Panc1 (cell line): ENCODE data around the gene INMT. TPM values are rescaled to one million over a fixed set of nuclear protein-coding genes. Genes with fewer than 3 reads are reported as not detected.

Experiments
- ATAC-seq: fragments of 200-7000 bp; cut with Tn5 transposase; 2 replicates; pipeline ENCODE4 v1.9.1; 2020; ENCODE audit warnings: mild to moderate bottlenecking, moderate library complexity
- BruUV-seq: library from RNA; stranded (reverse); fragments of 400-500 nt; replicated peaks from 2 replicates; lab custom pipeline; 2021; lab: Mats Ljungman, UMichigan
- CTCF ChIA-PET: fragments of 300-600 bp; sonication (Branson Sonifier 250); formaldehyde crosslinking; loops from one replicate; lab custom pipeline; 2022; ENCODE audit warnings: antibody characterized with exemption; lab: Charles Lee
- POLR2A ChIA-PET: fragments of 300-600 bp; sonication (Branson Sonifier 250); formaldehyde crosslinking; loops from one replicate; lab custom pipeline; 2022; ENCODE audit warnings: antibody characterized with exemption; lab: Charles Lee
- DNase-seq: peaks from one replicate; pipeline ENCODE4 v3.0.0-alpha.2; 2010; ENCODE audit warnings: low read depth, low spot score
- H3K27ac ChIP-seq: 2 replicates; pipeline ENCODE4 v1.5.1; 2011; ENCODE audit warnings: mild to moderate bottlenecking, low read length, inconsistent platforms
- H3K27me3 ChIP-seq: fragments of 200-500 bp; sonication (Bioruptor generic); 2 replicates; pipeline ENCODE4 v1.6.0; 2014; ENCODE audit warnings: low read length, inconsistent platforms; ENCODE audit not compliant: control insufficient read depth, insufficient read depth
- H3K36me3 ChIP-seq: fragments of 200-500 bp; sonication (Bioruptor generic); 2 replicates; pipeline ENCODE4 v1.5.1; 2014; ENCODE audit warnings: inconsistent platforms, mild to moderate bottlenecking, low read length, moderate library complexity; ENCODE audit not compliant: control insufficient read depth, insufficient read depth
- H3K4me1 ChIP-seq: 2 replicates; pipeline ENCODE4 v1.5.1; 2011; ENCODE audit warnings: inconsistent platforms, mild to moderate bottlenecking, low read length, moderate library complexity; ENCODE audit not compliant: control insufficient read depth, insufficient read depth
- H3K4me3 ChIP-seq, 2 experiments: 2 replicates each; pipeline ENCODE4 v1.5.1; 2011 to 2012; ENCODE audit warnings: low read depth in 2 of 2, low read length in 2 of 2, mild to moderate bottlenecking in 2 of 2, inconsistent platforms in 1 of 2, moderate library complexity in 1 of 2
- H3K9me3 ChIP-seq: fragments of 200-500 bp; sonication (Bioruptor generic); 2 replicates; pipeline ENCODE4 v1.5.1; 2014; ENCODE audit warnings: low read depth, mild to moderate bottlenecking, inconsistent platforms, low read length, moderate library complexity; ENCODE audit not compliant: control insufficient read depth, insufficient read depth
- POLR2AphosphoS5 ChIP-seq: IDR thresholded peaks from 2 replicates; pipeline ENCODE4 v1.6.1; 2012; ENCODE audit warnings: mild to moderate bottlenecking, low read depth, low read length, moderate library complexity
- REST ChIP-seq, 2 experiments: IDR thresholded peaks; 2 replicates each; pipeline ENCODE4 v1.6.1; 2011 to 2012; ENCODE audit warnings: low read depth in 2 of 2, control low read depth in 1 of 2, low read length in 1 of 2, mild to moderate bottlenecking in 1 of 2, moderate library complexity in 1 of 2; ENCODE audit not compliant: insufficient read depth in 1 of 2
- SIN3A ChIP-seq: IDR thresholded peaks from 2 replicates; pipeline ENCODE4 v1.6.1; 2012; ENCODE audit warnings: low read depth, mild to moderate bottlenecking, low read length, moderate library complexity, borderline replicate concordance; ENCODE audit not compliant: insufficient read depth
- TCF7L2 ChIP-seq: IDR thresholded peaks from 2 replicates; pipeline ENCODE4 v1.6.1; 2011; ENCODE audit warnings: mild to moderate bottlenecking, low read depth, low read length, inconsistent platforms
- in situ Hi-C: cut with HindIII; loops from 2 replicates; pipeline ENCODE4 v1.10.0; 2016; ENCODE audit warnings: low sequenced_read_pairs, low pct_unique_long_range_greater_than_20kb
- intact Hi-C: fragments of 100-400 bp; cut with micrococcal nuclease; formaldehyde crosslinking; loops from one replicate; pipeline ENCODE4 v1.10.0; 2022; ENCODE audit not compliant: unreplicated experiment
- total RNA-seq: library from RNA; stranded (reverse); gene quantifications from one replicate; pipeline ENCODE4 v1.2.1, GENCODE V29; 2021; ENCODE audit not compliant: unreplicated experiment
- TF ChIP-seq, protein P1 (sequence below): fragments of 450-650 bp; IDR thresholded peaks from 2 replicates; pipeline ENCODE4 v1.5.1; 2017; ENCODE audit warnings: mild to moderate bottlenecking

Gene INMT
- total RNA-seq, 1 experiment from 2014 or later, result 0.13 TPM

GRCh38 chr7:30785786-30786185, 33.9 kb downstream of the INMT start:
- CTCF ChIA-PET, result no interaction called here
- ATAC-seq, result no peak
- TF ChIP-seq, protein P1, sequence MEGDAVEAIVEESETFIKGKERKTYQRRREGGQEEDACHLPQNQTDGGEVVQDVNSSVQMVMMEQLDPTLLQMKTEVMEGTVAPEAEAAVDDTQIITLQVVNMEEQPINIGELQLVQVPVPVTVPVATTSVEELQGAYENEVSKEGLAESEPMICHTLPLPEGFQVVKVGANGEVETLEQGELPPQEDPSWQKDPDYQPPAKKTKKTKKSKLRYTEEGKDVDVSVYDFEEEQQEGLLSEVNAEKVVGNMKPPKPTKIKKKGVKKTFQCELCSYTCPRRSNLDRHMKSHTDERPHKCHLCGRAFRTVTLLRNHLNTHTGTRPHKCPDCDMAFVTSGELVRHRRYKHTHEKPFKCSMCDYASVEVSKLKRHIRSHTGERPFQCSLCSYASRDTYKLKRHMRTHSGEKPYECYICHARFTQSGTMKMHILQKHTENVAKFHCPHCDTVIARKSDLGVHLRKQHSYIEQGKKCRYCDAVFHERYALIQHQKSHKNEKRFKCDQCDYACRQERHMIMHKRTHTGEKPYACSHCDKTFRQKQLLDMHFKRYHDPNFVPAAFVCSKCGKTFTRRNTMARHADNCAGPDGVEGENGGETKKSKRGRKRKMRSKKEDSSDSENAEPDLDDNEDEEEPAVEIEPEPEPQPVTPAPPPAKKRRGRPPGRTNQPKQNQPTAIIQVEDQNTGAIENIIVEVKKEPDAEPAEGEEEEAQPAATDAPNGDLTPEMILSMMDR, result no peak
- TF ChIP-seq REST (IDR thresholded peaks at IDR 0.05; ENCODE audit: insufficient read depth in 1 of 2, low read depth in 2 of 2, low read length in 1 of 2) (no peak), TCF7L2 (no peak), POLR2AphosphoS5 (no peak), SIN3A (no peak)

DNA sequence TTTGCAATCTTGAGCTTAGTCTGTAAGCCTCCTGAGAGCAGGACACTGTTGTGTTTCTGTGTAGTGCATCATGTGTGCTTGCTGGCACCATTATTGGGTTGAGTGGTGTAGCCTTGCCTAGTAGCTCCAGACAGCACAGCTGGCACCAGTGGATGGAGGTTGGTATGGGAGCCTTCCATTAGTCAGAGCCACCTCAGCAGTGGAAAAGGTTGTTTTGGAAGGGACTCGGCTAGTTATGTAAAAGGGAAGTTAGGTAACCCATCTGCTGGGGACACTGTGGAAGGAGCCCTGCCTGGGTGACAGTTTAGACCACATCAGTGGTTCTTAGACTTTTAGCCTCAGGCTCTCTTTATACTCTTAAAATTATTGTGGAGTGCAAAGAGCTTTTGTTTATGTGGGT, 35.6 kb downstream of the INMT start:
- CTCF ChIA-PET, result no interaction called here
- in situ Hi-C loops, result no loop called here
- H3K36me3 ChIP-seq, result no peaks in the 10 kb centered on the region
- BruUV-seq, result no TSS peak
- no peak for ATAC-seq
- no peaks in the 10 kb centered on the region for H3K4me1 ChIP-seq
- no peak overlapping the region for H3K27ac ChIP-seq
- no peak for DNase-seq
- no peaks in the 10 kb centered on the region for H3K9me3 ChIP-seq
- intact Hi-C loops, result no loop called here
- POLR2A ChIA-PET, result no interaction called here
- no peak overlapping the region for H3K4me3 ChIP-seq
- TF ChIP-seq TCF7L2, result no peak
- TF ChIP-seq POLR2AphosphoS5, result no peak
- TF ChIP-seq SIN3A, result no peak
- TF ChIP-seq, protein P1, result no peak
- no peak for TF ChIP-seq REST (IDR thresholded peaks at IDR 0.05; ENCODE audit: insufficient read depth in 1 of 2, low read depth in 2 of 2, low read length in 1 of 2)
- H3K27me3 ChIP-seq, result no peaks in the 10 kb centered on the region

More at GRCh38 chr7:30785786-30786185, 33.9 kb downstream of the INMT start:
- POLR2A ChIA-PET, result no interaction called here
- DNase-seq, result no peak
- intact Hi-C loops, result no loop called here
- in situ Hi-C loops, result no loop called here
- BruUV-seq, result no TSS peak
- H3K4me3 ChIP-seq, result no peak overlapping the region
- H3K27ac ChIP-seq, result no peak overlapping the region
- H3K27me3 ChIP-seq, result no peaks in the 10 kb centered on the region
- H3K4me1 ChIP-seq, result no peaks in the 10 kb centered on the region
- H3K9me3 ChIP-seq, result no peaks in the 10 kb centered on the region
- no peaks in the 10 kb centered on the region for H3K36me3 ChIP-seq
